Endothelial cell of umbilical vein (primary cell): ENCODE results near the gene UNC5B. TPM values are rescaled to one million over a fixed set of nuclear protein-coding genes. Genes with fewer than 3 reads are reported as not detected.

Experiments
- BruUV-seq: library from RNA; stranded (reverse); fragments of 400-500 nt; replicated peaks from 2 replicates; lab custom pipeline; 2021; lab: Mats Ljungman, UMichigan
- CTCF ChIA-PET: fragments of 300-600, 350-600 bp; sonication (Branson Sonifier 250); formaldehyde crosslinking; loops from one replicate; lab custom pipeline; 2021; ENCODE audit warnings: antibody characterized with exemption, inconsistent platforms; lab: Charles Lee
- POLR2A ChIA-PET: fragments of 300-600, 350-600 bp; sonication (Branson Sonifier 250); formaldehyde crosslinking; loops from one replicate; lab custom pipeline; 2021; ENCODE audit warnings: antibody characterized with exemption, inconsistent platforms; lab: Charles Lee
- DNase-seq: peaks from one replicate; pipeline ENCODE4 v3.0.0-alpha.2; 2011; ENCODE audit warnings: low read depth, low spot score
- FAIRE-seq: peaks from 2 replicates; lab custom pipeline; 2011; peaks lifted over from hg19 to GRCh38; lab: Jason Lieb, UNC
- H2AFZ ChIP-seq: 2 replicates; pipeline ENCODE4 v1.6.0; 2012; ENCODE audit warnings: low read depth, low read length, control low read depth, inconsistent platforms
- H3K27ac ChIP-seq: 2 replicates; pipeline ENCODE4 v1.5.1; 2011; ENCODE audit warnings: low read depth, mild to moderate bottlenecking, control low read depth, low read length, moderate library complexity; ENCODE audit not compliant: insufficient read depth
- H3K27me3 ChIP-seq, 2 experiments: 2 replicates each; pipeline versions ENCODE4 v1.6.0 to v1.6.1; 2011; ENCODE audit warnings: low read length in 2 of 2, mixed read lengths in 1 of 2; ENCODE audit not compliant: control insufficient read depth in 2 of 2, insufficient read depth in 2 of 2
- H3K36me3 ChIP-seq, 2 experiments: 2 replicates in 1 of 2; 3 replicates in 1 of 2; pipeline ENCODE4 v1.5.1; 2011; ENCODE audit warnings: low read length in 2 of 2, mild to moderate bottlenecking in 1 of 2, moderate library complexity in 1 of 2; ENCODE audit not compliant: control insufficient read depth in 2 of 2, insufficient read depth in 2 of 2; ENCODE audit errors: extremely low read depth in 1 of 2
- H3K4me1 ChIP-seq: 3 replicates; pipeline ENCODE4 v1.5.1; 2011; ENCODE audit warnings: mild to moderate bottlenecking, low read length; ENCODE audit not compliant: control insufficient read depth, insufficient read depth; ENCODE audit errors: extremely low read depth
- H3K4me2 ChIP-seq: 2 replicates; pipeline ENCODE4 v1.6.1; 2011; ENCODE audit warnings: low read length, control low read depth, mixed read lengths; ENCODE audit not compliant: insufficient read depth
- H3K4me3 ChIP-seq, 3 experiments: fragments of 200-600 bp in 1 of 3; sonication (generic), shearing (Covaris generic) in 1 of 3; replicated peaks in 1 of 3; 2 replicates each; pipeline ENCODE4 v1.5.1; 2011 to 2016; ENCODE audit warnings: control low read depth in 3 of 3, low read length in 3 of 3, mild to moderate bottlenecking in 2 of 3, inconsistent platforms in 1 of 3, low read depth in 1 of 3, moderate library complexity in 1 of 3; ENCODE audit not compliant: insufficient read depth in 1 of 3
- H3K79me2 ChIP-seq: 2 replicates; pipeline ENCODE4 v1.6.0; 2012; ENCODE audit warnings: low read length, inconsistent platforms; ENCODE audit not compliant: control insufficient read depth, insufficient read depth
- H3K9ac ChIP-seq: replicated peaks from 2 replicates; pipeline ENCODE3; 2011; ENCODE audit warnings: low read length, control low read depth; ENCODE audit not compliant: insufficient read depth; ENCODE audit errors: extremely low read depth
- H3K9me1 ChIP-seq: replicated peaks from 3 replicates; pipeline ENCODE4 v1.6.0; 2011; ENCODE audit warnings: mild to moderate bottlenecking, low read length; ENCODE audit not compliant: control insufficient read depth, insufficient read depth; ENCODE audit errors: extremely low read depth
- H3K9me3 ChIP-seq: replicated peaks from 2 replicates; pipeline ENCODE4 v1.5.1; 2012; ENCODE audit warnings: low read length, inconsistent platforms; ENCODE audit not compliant: control insufficient read depth, insufficient read depth
- H4K20me1 ChIP-seq: replicated peaks from 2 replicates; pipeline ENCODE3; 2011; ENCODE audit warnings: mild to moderate bottlenecking, low read length; ENCODE audit not compliant: control insufficient read depth, insufficient read depth; ENCODE audit errors: extremely low read depth
- CTCF ChIP-seq, 2 donors: IDR thresholded peaks; 1 replicate in 1 of 2; 2 replicates in 1 of 2; pipeline ENCODE4 v1.5.1; 2011; ENCODE audit warnings: low read length in 2 of 2, mild to moderate bottlenecking in 2 of 2, moderate library complexity in 2 of 2, control low read depth in 1 of 2, inconsistent platforms in 1 of 2, low read depth in 1 of 2; ENCODE audit not compliant: insufficient read depth in 1 of 2; ENCODE audit errors: extremely low read depth in 1 of 2
- EZH2 ChIP-seq: IDR thresholded peaks from 2 replicates; pipeline ENCODE4 v1.6.1; 2012; ENCODE audit warnings: borderline replicate concordance, low read depth, mild to moderate bottlenecking, moderate library complexity, low read length, inconsistent platforms; ENCODE audit not compliant: severe bottlenecking
- FOS ChIP-seq: IDR thresholded peaks from 2 replicates; pipeline ENCODE4 v1.6.1; 2011; ENCODE audit warnings: mild to moderate bottlenecking, low read length, moderate library complexity, borderline replicate concordance; ENCODE audit not compliant: insufficient read depth
- GATA2 ChIP-seq: IDR thresholded peaks from 2 replicates; pipeline ENCODE4 v1.7.0; 2011; ENCODE audit warnings: low read depth, mild to moderate bottlenecking, moderate library complexity, mixed read lengths, low read length; ENCODE audit not compliant: insufficient read length, insufficient read depth
- JUN ChIP-seq: IDR thresholded peaks from 2 replicates; pipeline ENCODE4 v1.6.1; 2011; ENCODE audit warnings: borderline replicate concordance, low read depth; ENCODE audit not compliant: insufficient read length, insufficient read depth
- MAX ChIP-seq: IDR thresholded peaks from 2 replicates; pipeline ENCODE4 v1.6.1; 2011; ENCODE audit not compliant: insufficient read depth, insufficient read length
- MYC ChIP-seq: IDR thresholded peaks from one replicate; pipeline ENCODE4 v1.6.1; 2011; ENCODE audit warnings: mild to moderate bottlenecking, low read depth, low read length
- POLR2A ChIP-seq: IDR thresholded peaks from 2 replicates; pipeline ENCODE4 v1.6.1; 2012; ENCODE audit warnings: low read depth, mild to moderate bottlenecking, control low read depth, low read length
- POLR2AphosphoS5 ChIP-seq: IDR thresholded peaks from 2 replicates; pipeline ENCODE4 v1.6.1; 2012; ENCODE audit warnings: low read depth, mild to moderate bottlenecking, control low read depth, low read length, moderate library complexity; ENCODE audit not compliant: insufficient read depth
- dilution Hi-C: fragments of 300-500 bp; cut with MboI; formaldehyde crosslinking; loops from one replicate; pipeline ENCODE4 v1.15.0; 2019; ENCODE audit warnings: low sequenced_read_pairs; ENCODE audit not compliant: extremely low pct_ligation_motif_present
- intact Hi-C: fragments of 100-400 bp; cut with micrococcal nuclease; formaldehyde crosslinking; loops from one replicate; pipeline ENCODE4 v1.10.0; 2022
- polyA plus RNA-seq, 4 experiments: library from polyadenylated mRNA; depleted of rRNA in 3 of 4; stranded (reverse) in 3 of 4; unstranded in 1 of 4; fragments of >200 nt; gene quantifications; 2 replicates each; pipeline versions ENCODE4 v1.2.1 to v1.2.3, GENCODE V29; 2011 to 2012; ENCODE audit warnings: missing spikeins in 1 of 4
- total RNA-seq: library from RNA; stranded (reverse); gene quantifications from 2 replicates; pipeline ENCODE4 v1.2.3, GENCODE V29; 2021

Gene UNC5B
- total and polyA plus RNA-seq, 2 donors (not counting 3 experiments of a cell fraction or from before 2014, with no cell fraction given) = 0.39 to 2.5 TPM

DNA sequence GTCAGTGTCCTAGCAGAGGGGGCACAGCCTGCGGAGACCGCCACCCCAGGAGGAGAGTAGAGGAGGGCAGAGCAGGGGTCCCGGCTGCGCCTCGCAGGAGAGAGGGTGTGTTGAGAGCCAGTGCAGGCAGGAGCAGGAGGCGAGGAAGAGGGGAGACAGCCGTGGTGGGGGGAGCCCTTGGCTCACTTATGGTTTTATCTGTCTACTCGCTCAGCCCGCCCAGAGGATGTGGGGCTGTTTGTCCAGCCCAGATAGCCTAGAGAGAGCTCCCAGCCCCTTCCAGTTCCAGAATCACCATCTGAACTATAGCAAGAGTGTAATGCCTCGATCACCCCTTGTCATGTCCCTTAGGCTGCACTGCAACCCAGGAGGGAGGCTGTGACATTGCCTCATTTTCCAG is 133.3 kb downstream of the UNC5B start:
- H4K20me1 ChIP-seq = no peaks in the 10 kb centered on the region
- TF ChIP-seq MAX (no peak), GATA2 (no peak), CTCF (IDR thresholded peaks at IDR 0.05; ENCODE audit: extremely low read depth in 1 of 2, insufficient read depth in 1 of 2, low read depth in 1 of 2, low read length in 2 of 2) (no peak), FOS (no peak), EZH2 (no peak), JUN (no peak), MYC (no peak), POLR2A (no peak), POLR2AphosphoS5 (no peak)
- peaks cover 2% of the 10 kb centered on the region for H3K4me1 ChIP-seq
- ChIA-PET POLR2A (no interaction called here), CTCF (no interaction called here)
- FAIRE-seq = no peak
- no peaks in the 10 kb centered on the region for H3K9me3 ChIP-seq
- H3K4me3 ChIP-seq = no peak overlapping the region
- no peak for DNase-seq
- H3K4me2 ChIP-seq = no peak overlapping the region
- H2AFZ ChIP-seq = no peak overlapping the region
- no peaks in the 10 kb centered on the region for H3K79me2 ChIP-seq
- H3K36me3 ChIP-seq = no peaks in the 10 kb centered on the region
- H3K9me1 ChIP-seq = no peaks in the 10 kb centered on the region
- H3K27ac ChIP-seq = no peak overlapping the region
- intact Hi-C loops (no loop called here), dilution Hi-C loops (no loop called here)
- H3K27me3 ChIP-seq = no peaks in the 10 kb centered on the region
- no TSS peak for BruUV-seq
- no peak overlapping the region for H3K9ac ChIP-seq
